ENCODE data around the gene MGMT.

MGMT gene

GRCh38 chr10:129717816-129718547 lies 250.9 kb downstream of the MGMT start:
- DNase-seq: no peak

- no peak for DNase-seq
Measured at GRCh38 chr10:129718548-129719414, 251.7 kb downstream of the MGMT start.

- DNase-seq: no peak
Measured at GRCh38 chr10:129719415-129719739, 252.3 kb downstream of the MGMT start.

DNA sequence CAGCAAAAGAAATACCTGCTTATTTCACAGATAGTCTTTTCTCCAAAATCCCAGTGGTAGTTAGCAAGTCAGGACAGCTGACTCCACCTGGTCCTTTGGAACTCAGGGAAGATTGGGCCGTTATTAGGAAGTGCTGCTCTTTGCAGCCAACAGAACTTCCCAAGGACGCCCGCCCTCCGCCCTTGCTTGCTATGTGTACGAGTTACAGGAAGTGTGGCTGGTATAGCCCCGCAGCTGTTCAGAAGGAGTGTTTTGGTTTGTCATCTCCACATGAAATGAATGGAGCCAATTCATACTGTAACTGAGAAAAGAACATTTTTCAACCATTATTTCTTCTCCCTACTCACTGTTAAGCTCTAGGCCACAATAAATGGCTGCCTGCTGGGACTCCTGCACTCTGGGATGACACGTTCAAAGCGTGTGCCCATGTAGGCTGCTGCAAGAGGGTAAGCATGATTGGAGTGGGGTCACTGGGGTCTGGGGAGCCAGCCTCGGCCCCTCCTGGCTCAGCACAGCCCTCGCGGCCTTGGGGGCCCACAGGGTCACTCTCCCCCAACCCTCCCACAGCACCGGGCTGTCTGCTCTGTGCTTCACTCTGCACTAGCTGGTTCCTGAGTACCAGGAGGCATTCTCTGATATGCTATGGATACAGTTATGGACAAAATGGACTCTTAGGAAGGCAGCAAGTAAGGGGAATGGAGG lies 253.0 kb downstream of the MGMT start:
- no peak for DNase-seq

- no peak for DNase-seq
Measured at GRCh38 chr10:129725011-129725410, 258.0 kb downstream of the MGMT start.

- no peak for DNase-seq
Measured at GRCh38 chr10:129725482-129725881, 258.4 kb downstream of the MGMT start.

- DNase-seq: no peak
Measured at GRCh38 chr10:129725890-129726631, 259.0 kb downstream of the MGMT start.

- no peak for DNase-seq
Measured at GRCh38 chr10:129727071-129727470, 260.0 kb downstream of the MGMT start.

GRCh38 chr10:129727495-129727894 lies 260.5 kb downstream of the MGMT start:
- no peak for DNase-seq

DNA sequence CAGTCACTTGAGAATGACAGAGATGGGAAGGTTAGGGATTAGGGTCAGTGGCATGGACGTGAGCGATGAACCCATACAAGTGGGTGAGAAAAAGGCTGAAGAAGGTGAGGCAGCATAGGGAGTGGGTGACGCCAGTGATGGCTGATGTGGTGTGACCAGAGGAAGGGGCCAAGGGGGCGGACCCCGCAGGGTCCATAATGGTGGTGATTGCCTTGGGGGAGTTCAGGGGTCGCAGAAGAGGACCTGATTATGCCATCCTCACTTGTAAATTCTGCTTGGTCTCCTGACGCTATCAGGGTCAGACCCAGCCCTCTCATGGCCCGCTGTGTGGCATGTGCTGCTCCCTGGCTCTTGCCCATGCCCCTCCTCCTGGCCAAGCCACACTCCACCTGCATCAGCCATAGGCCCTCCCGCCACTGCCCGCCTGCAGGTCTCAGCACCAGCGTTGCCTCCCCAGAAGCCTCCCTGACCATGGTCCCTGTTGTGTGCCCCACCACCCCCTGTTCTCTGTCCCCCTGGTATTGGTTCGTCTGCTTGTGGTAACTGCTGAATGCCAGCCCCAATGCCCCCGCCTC lies 261.3 kb downstream of the MGMT start:
- DNase-seq: no peak

DNA sequence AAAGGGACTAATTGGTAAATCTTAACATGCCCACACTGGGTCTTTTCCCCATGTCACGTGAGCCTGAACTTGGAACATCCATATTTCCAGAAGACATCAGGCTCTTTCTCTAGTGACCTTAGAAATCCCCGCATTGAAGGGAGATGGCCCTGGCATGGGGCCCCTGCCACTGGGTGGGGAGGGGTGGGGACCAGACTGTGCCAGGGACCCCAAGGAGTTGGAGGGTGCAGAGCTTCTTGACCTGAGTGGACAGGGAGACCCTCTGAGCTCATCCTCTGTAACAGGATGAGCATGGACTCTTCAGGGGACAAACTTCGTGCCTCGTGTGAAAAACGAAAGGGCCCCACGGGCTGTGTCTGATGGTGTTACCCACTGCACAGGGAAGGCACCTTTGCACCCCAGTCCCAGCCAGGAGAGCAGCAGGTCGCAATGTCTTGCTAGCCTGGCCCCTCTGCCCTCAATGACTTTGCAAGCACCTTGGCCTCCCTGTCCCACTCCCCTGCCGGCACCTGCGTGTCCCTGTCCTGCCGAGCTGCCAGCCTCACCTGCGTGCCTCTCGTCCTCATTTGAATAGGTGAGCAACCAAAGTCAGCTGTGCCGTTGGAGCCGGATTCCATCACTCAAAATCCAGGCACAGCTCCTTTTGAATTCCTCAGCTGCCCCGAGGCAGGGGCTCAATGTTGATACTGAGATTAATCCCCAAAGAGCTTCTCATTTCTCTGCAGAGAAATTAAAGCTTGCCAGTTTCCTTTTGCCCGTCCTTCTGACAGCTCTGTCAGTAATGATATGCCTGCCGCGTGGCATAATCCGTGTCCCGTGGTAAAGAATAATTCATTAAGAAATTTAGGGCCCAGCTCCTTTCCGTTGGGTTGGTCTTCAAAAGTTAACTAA lies 262.1 kb downstream of the MGMT start:
- no peak for DNase-seq

DNA sequence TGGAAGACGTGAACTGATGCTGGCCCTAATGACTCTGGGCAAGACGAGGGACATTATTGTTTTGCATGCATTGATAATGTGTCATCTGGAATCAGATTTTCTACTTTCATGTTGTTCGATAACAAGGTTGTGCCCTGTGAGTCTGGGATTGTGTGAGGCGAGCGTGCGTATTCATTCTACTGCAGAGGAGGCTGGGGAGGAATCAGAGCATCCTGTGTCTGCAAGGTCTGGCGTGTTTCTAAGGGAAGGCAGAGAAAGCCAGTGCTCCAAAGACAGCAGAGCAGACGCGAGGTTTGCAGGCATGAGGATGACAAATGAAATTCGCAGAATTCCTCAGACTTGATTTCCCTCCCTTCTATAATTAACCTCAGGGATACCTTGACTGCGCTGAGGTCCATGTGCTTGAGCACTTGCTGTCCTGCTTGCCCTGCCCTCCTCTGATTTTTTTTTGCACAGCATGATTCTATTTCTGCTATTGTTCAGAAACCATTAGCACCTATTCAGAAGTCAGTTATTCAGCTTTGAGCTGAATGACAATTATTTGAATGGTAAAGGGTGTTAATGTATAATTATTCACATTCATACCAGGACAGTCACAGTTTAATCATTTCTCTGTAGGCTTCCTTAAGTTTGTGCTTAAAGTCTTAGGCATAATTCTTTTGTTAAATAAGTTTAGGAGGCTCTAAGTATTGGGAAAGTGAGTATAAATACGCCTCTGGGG lies 263.4 kb downstream of the MGMT start:
- DNase-seq: no peak

DNA sequence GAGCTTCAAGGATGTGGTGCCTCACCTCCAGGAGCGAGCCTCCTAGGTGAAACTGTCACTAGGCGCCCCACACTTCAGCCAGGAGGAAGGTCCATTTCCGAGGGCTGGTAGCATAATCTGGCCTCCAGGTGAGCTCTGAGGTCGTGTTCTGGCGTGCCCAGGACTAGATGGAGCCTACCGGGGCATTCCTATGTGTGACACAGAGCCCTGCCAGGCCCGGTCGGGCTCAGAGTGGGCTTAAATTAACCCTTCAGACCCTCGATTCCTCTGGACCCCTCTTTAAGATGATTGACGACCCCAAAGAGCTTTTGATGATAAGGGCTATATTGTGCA lies 263.9 kb downstream of the MGMT start:
- DNase-seq: no peak

DNA sequence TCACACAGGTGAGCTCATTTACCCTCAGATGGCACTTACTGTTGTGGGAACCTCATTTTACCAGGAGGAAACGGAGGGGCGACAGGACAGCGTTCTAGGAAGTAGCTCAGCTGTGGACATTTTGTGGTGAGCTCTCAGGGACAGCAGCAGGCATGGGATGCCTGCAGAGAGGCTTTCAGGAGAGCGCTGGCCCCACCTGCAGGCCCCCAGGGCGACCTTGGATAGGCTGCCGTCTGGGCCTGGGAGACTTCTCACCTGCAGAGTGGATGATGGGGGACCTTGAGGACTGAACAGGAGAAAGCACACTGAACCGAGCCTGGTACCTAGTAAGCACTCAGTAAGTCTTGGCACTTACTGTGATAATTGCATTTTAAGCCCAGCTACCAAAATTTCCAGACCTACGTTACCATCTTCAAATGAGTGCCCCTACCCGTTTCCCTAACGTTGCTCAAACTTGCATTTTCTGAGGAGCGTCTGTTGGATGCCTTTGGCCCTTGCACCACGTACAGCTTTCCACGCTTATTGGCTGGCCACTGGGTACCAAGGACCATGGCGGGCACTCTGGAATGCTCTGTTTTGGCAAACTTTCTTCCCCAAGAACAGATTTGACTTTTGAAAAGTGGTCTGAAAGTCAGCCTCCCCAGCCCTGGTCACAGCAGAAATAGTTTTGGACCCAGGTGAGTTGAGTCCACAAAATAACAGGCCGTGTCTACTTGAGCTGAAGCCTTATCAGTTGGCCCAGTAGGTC lies 273.7 kb downstream of the MGMT start:
- no peak for DNase-seq

DNA sequence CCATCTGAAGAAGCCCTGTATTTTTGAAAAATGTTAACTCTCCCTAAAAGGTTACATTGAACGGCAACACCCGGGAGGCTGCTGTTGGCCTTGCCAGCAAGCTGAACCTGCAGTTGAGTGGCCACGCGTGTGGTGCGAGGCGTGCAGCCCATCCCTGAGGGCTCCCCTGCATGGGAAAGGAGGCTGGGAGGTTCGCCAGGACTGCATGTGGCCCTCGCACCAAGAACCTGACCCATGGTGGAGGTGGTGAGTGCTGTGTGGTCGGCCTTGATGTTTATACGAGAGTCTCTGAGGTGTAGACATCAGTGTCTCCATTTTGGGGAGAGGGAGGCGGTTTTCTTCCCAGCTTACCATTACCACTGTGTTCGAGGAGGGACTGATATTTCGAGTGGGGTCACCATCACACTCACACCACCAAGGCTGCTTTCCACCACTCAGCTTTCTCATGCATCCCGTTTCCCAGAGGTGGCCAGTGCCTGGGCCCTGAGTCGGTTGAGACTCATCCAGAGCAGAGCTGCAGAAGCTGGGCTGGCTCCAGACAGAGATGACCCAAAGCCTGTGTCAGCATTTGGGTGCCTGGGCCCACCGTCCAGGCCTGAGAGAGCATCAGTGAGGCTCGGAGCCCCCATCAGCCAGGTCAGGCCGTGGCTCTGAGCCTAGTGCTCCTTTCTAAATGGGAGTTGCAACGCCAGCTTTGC lies 274.4 kb downstream of the MGMT start:
- no peak for DNase-seq

DNA sequence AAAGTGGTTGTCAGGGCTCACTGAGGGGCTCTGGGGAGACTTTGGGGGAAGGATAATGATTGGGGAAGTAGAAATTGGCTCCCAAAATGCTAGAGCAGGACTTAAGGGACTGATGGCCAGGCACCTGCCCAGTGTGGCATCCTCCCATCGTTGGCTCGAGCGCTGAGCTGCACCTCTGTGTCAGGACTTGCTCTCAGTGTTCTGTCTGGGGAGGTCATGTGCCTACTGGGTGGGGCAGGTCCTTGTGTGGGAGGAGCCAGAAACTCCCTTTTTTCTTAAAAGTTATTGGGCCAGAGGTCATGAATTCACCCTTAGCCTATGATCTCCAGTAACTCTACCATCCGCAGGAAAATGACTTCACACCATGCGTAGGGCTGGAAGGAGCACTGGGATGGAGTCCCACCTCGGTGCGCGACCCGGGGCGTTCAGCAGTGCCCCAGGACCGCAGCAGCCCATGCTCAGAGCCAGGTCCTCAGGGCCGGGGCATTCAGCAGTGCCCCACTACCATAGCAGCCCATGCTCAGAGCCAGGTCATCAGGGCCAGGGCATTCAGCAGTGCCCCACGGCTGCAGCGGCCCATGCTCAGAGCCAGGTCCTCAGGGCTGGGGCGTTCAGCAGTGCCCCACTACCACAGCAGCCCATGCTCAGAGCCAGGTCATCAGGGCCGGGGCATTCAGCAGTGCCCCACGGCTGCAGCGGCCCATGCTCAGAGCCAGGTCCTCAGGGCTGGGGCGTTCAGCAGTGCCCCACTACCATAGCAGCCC lies 275.1 kb downstream of the MGMT start:
- no peak for DNase-seq

- DNase-seq: no peak
Measured at GRCh38 chr10:129742742-129743550, 275.9 kb downstream of the MGMT start.

- no peak for DNase-seq
Measured at GRCh38 chr10:129743738-129744133, 276.7 kb downstream of the MGMT start.

Data from suppressor macrophage treated with lipopolysaccharide for 4 hours (primary cell).